ENCODE data around the gene ARF1. TPM values are rescaled to one million over a fixed set of nuclear protein-coding genes. Genes with fewer than 3 reads are reported as not detected.

Gene ARF1
- total RNA-seq, 1 donor from 2014 or later, result 339 TPM

DNA sequence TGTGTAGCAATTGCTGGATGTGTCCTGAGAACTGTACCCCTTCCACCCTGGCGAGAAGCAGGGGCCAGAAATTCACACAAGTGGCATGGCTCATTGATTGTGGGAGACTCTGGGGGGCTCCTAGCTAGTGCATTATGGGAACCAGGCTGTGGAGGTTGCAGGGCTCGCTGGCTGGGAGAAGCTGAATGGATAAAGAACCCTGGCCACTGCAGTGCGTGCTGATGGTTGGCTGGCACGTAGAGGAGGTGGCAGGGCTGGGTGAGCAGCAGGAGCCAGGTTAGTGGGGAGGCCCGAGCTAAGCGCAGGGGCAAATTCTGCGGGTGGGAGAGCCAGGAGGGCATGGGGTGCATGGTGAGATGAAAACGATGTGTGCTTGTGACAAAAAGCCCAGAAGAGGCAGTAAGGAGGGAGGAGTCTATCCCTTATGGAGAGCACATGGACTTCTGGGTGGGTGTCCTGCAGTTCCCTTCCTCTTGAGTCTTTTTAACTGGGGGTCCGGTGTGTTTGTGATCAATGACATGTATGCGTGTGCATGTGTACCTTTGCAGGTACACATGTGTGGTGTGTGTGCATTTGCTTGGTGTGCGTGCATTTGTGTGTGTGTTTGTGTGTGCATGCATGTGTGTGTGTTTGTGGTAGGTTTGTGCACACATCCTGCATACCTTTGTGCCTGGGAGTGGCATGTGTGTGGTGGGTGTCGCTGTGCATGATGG is 61.1 kb downstream of the ARF1 start:
- Mint-ChIP-seq H3K4me1 (ENCODE audit: low read depth) (peaks cover 32% of the 10 kb centered on the region), H3K27me3 (ENCODE audit: low read depth) (no peaks in the 10 kb centered on the region), H3K36me3 (ENCODE audit: low read depth) (no peaks in the 10 kb centered on the region), H3K4me3 (ENCODE audit: unreplicated experiment) (no peak overlapping the region), H3K9me3 (ENCODE audit: low read depth) (no peaks in the 10 kb centered on the region), H3K27ac (ENCODE audit: unreplicated experiment) (no peak overlapping the region)
- DNase-seq (ENCODE audit: low spot score), result peak; percentile 72
- TF ChIP-seq, protein P1, sequence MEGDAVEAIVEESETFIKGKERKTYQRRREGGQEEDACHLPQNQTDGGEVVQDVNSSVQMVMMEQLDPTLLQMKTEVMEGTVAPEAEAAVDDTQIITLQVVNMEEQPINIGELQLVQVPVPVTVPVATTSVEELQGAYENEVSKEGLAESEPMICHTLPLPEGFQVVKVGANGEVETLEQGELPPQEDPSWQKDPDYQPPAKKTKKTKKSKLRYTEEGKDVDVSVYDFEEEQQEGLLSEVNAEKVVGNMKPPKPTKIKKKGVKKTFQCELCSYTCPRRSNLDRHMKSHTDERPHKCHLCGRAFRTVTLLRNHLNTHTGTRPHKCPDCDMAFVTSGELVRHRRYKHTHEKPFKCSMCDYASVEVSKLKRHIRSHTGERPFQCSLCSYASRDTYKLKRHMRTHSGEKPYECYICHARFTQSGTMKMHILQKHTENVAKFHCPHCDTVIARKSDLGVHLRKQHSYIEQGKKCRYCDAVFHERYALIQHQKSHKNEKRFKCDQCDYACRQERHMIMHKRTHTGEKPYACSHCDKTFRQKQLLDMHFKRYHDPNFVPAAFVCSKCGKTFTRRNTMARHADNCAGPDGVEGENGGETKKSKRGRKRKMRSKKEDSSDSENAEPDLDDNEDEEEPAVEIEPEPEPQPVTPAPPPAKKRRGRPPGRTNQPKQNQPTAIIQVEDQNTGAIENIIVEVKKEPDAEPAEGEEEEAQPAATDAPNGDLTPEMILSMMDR (IDR thresholded peaks at IDR 0.05), result no peak

DNA sequence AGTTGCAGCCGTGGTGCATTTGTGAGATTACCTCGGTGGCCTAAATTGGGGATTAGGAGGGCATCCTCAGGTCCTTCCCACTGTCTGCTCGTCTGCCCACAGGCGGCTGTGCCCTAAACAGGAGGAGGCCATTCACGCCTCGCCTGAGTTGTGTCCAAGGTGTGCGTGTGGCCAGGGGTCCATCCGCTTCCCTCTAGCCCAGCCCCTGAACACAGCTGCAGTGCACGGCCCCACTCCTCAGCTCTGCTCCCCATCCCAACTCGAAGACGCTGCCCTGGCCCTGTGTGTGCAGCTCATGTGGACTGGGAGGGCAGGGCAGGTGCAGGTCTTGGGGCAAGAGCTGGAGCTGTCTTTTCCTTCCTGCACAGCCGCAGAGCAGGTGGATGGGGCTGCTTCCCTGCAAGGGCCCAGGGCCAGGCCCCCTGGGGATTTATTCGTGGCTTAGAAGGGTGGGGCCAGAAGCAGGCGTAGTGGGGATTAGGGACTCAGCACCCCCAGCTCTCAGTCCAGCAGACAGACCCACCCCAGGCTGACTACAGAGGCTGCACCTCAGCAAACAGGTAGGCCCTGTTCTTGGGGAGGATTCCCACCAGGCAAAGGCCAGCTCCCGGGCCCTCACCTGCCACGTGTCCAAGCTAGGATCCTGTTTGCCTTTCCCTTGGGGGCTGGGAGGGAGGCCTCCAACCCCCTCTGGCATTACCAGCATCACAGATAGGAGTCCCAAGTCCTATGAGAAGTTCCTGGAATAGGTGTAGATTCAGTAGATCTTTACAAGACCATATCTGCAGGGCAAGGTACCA is 61.9 kb downstream of the ARF1 start:
- Mint-ChIP-seq H3K36me3 (ENCODE audit: low read depth) (no peaks in the 10 kb centered on the region), H3K27ac (ENCODE audit: unreplicated experiment) (no peak overlapping the region), H3K27me3 (ENCODE audit: low read depth) (no peaks in the 10 kb centered on the region), H3K4me1 (ENCODE audit: low read depth) (peaks cover 32% of the 10 kb centered on the region), H3K4me3 (ENCODE audit: unreplicated experiment) (no peak overlapping the region), H3K9me3 (ENCODE audit: low read depth) (no peaks in the 10 kb centered on the region)
- TF ChIP-seq, protein P1 (IDR thresholded peaks at IDR 0.05), result no peak
- DNase-seq (ENCODE audit: low spot score), result peak; percentile 77

DNA sequence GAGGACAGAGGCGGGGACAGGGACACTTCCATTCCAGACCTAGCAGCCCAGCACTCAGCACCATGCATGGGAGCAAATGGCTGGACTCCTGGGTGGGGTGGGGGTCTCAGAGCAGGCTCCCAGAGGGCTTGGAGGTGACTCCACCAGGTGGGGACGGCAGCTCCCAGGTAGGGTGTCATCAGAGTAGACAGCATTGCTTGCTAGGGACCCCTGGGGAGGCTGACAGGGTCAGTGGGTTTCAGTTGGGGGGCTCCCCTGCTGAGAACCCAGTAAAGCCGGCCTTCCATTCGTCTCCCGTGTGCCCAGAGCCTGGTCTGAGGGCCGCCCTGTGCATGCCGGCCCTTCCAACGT is 62.5 kb downstream of the ARF1 start:
- no peak for DNase-seq (ENCODE audit: low spot score)
- H3K27me3 Mint-ChIP-seq (ENCODE audit: low read depth), result no peaks in the 10 kb centered on the region
- H3K4me3 Mint-ChIP-seq (ENCODE audit: unreplicated experiment), result no peak overlapping the region
- H3K27ac Mint-ChIP-seq (ENCODE audit: unreplicated experiment), result no peak overlapping the region
- no peaks in the 10 kb centered on the region for H3K36me3 Mint-ChIP-seq (ENCODE audit: low read depth)
- H3K9me3 Mint-ChIP-seq (ENCODE audit: low read depth), result no peaks in the 10 kb centered on the region
- H3K4me1 Mint-ChIP-seq (ENCODE audit: low read depth), result peaks cover 32% of the 10 kb centered on the region
- TF ChIP-seq, protein P1 (IDR thresholded peaks at IDR 0.05), result no peak

DNA sequence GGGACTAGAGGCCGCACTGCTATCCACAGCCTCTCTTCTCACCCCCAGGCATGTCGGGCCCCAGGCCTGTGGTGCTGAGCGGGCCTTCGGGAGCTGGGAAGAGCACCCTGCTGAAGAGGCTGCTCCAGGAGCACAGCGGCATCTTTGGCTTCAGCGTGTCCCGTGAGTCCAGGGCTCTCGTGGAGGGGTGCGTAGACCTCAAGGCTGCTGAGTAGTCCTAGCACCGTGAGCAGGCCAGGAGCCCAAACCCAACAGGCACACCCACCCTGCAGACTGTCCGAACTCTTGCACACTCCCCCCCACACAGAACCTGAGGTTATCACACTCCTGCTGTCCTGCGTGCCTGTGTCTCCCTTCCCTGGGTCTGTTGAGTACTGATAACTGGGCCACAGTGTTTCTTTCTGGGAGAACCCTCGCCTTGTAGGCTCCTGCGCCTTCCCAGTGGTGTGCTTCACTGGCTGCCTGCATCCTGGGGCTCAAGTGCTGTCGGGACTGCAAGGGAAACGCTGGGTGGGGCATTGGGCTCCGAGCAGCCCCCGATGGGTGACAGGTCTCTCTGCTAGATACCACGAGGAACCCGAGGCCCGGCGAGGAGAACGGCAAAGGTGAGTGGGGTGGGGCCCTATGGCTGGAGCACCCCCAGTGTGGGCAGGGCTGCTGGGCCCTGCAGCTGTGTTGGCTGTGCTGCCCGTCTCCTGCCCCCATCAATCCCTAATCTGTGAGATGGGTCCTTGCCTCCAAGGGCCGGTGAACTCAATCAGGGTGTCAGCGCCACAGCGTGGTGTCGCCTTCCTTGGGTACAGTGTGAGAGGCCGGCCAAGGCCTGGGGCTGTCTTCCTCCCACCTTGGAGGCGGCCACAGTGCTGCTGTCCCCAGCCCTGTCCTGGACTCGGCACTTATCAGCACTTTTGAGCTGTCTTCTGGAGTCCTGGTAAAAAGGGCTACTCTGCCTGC is 63.2 kb downstream of the ARF1 start:
- Mint-ChIP-seq H3K27me3 (ENCODE audit: low read depth) (no peaks in the 10 kb centered on the region), H3K27ac (ENCODE audit: unreplicated experiment) (no peak overlapping the region), H3K9me3 (ENCODE audit: low read depth) (no peaks in the 10 kb centered on the region), H3K4me3 (ENCODE audit: unreplicated experiment) (no peak overlapping the region), H3K4me1 (ENCODE audit: low read depth) (peaks cover 32% of the 10 kb centered on the region), H3K36me3 (ENCODE audit: low read depth) (no peaks in the 10 kb centered on the region)
- TF ChIP-seq, protein P1 (IDR thresholded peaks at IDR 0.05), result no peak
- DNase-seq (ENCODE audit: low spot score), result peak; percentile 92

Measured in chondrocyte (in vitro differentiated cells).